Progenitor cell of endocrine pancreas (in vitro differentiated cells): Measurements from ENCODE around the gene ABCC8. TPM values are rescaled to one million over a fixed set of nuclear protein-coding genes. Genes with fewer than 3 reads are reported as not detected.

ENCODE experiments used
- DNase-seq: peaks from one replicate; pipeline ENCODE4 v3.0.0; 2021; ENCODE audit warnings: low spot score; ENCODE audit not compliant: unreplicated experiment
- H3K27ac Mint-ChIP-seq: 2 replicates; pipeline ENCODE4 v1.8.0; 2021; ENCODE audit warnings: mild to moderate bottlenecking, moderate library complexity, mixed read lengths
- H3K27me3 Mint-ChIP-seq: 2 replicates; pipeline ENCODE4 v1.8.0; 2021; ENCODE audit warnings: mixed read lengths
- H3K36me3 Mint-ChIP-seq: 2 replicates; pipeline ENCODE4 v1.8.0; 2022; ENCODE audit warnings: mixed read lengths; ENCODE audit not compliant: insufficient read depth
- H3K4me1 Mint-ChIP-seq: 2 replicates; pipeline ENCODE4 v1.8.0; 2021; ENCODE audit warnings: low read depth, mixed read lengths
- H3K4me3 Mint-ChIP-seq: 2 replicates; pipeline ENCODE4 v1.8.0; 2021; ENCODE audit warnings: low read depth, mild to moderate bottlenecking, moderate library complexity, mixed read lengths
- H3K9me3 Mint-ChIP-seq: 2 replicates; pipeline ENCODE4 v1.8.0; 2021; ENCODE audit warnings: low read depth, mixed read lengths
- CTCF ChIP-seq: fragments of 200-600 bp; sonication (generic); IDR thresholded peaks from one replicate; pipeline ENCODE4 v1.5.0; 2021; ENCODE audit warnings: antibody characterized with exemption, mild to moderate bottlenecking; ENCODE audit not compliant: unreplicated experiment
- total RNA-seq: library from RNA; stranded (reverse); gene quantifications from 2 replicates; pipeline ENCODE4 v1.2.1, GENCODE V29; 2021

Gene ABCC8
- total RNA-seq, 1 donor from 2014 or later = 23.9 TPM

- H3K9me3 Mint-ChIP-seq = no peaks in the 10 kb centered on the region
- no peak overlapping the region for H3K4me3 Mint-ChIP-seq
- H3K4me1 Mint-ChIP-seq = no peaks in the 10 kb centered on the region
- peaks cover 29% of the 10 kb centered on the region for H3K27me3 Mint-ChIP-seq
- H3K27ac Mint-ChIP-seq = no peak overlapping the region
- DNase-seq = no peak
- no peaks in the 10 kb centered on the region for H3K36me3 Mint-ChIP-seq
- no peak for TF ChIP-seq CTCF
These were observed 8.5 kb downstream of the ABCC8 start for GRCh38 chr11:17468122-17468521.

DNA sequence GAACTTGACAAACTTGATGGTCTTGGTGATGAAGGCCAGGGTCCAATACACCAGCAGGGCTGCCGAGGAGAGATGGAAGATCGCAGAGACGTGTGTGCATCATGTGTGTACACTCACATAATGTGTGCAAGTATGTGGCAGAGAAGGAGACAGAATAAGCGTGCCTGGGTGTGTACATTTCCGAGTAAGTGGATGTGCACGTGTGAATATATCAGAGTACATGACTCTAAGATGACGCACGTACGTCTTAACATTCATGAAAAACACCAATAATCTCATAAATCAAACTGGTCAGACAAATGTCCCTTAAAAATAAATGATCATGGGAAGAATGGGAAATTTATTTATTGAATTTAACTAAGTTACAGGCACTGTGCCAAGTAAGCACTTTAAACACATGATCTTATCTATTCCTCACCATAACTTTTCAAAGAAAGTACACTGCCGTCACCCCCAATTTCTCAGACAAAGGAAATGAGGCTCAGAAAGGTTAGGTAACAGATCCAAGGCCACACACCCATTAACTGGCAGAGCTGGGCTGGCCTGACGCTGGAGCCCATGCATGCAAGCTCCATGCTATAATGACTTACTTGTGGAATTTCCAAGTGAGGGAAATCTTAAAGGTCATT lies 13.0 kb downstream of the ABCC8 start:
- H3K9me3 Mint-ChIP-seq = no peaks in the 10 kb centered on the region
- H3K27ac Mint-ChIP-seq = no peak overlapping the region
- no peaks in the 10 kb centered on the region for H3K4me1 Mint-ChIP-seq
- TF ChIP-seq CTCF = no peak
- no peaks in the 10 kb centered on the region for H3K36me3 Mint-ChIP-seq
- H3K27me3 Mint-ChIP-seq = peaks cover 16% of the 10 kb centered on the region
- H3K4me3 Mint-ChIP-seq = no peak overlapping the region
- DNase-seq = no peak

DNA sequence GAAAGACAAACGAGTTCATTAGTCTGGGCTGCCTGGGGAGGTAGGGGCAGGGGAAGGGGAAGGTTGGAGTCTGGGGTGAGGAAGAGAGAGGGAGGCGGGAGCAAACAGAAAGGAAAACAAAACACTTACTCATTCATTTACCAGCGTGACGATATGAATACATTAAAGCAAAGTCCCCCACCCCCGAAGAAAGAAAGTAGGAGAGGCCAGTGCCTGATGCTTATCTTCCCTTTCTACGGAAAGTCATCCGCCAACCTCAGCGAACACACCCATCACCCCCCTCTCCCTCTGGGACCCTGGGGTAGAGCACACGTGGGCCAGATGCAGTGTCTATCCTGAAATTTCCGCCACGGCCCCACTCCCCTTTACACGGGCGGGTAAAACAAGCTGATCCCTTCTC lies 13.7 kb downstream of the ABCC8 start:
- H3K27ac Mint-ChIP-seq = no peak overlapping the region
- no peak overlapping the region for H3K4me3 Mint-ChIP-seq
- no peak for DNase-seq
- no peaks in the 10 kb centered on the region for H3K9me3 Mint-ChIP-seq
- H3K27me3 Mint-ChIP-seq = peaks cover 18% of the 10 kb centered on the region
- no peaks in the 10 kb centered on the region for H3K4me1 Mint-ChIP-seq
- no peaks in the 10 kb centered on the region for H3K36me3 Mint-ChIP-seq
- no peak for TF ChIP-seq CTCF

GRCh38 chr11:17460406-17460805 lies 16.2 kb downstream of the ABCC8 start:
- Mint-ChIP-seq H3K27ac (no peak overlapping the region), H3K4me3 (no peak overlapping the region), H3K4me1 (no peaks in the 10 kb centered on the region), H3K36me3 (no peaks in the 10 kb centered on the region), H3K27me3 (peaks cover 22% of the 10 kb centered on the region), H3K9me3 (no peaks in the 10 kb centered on the region)
- no peak for TF ChIP-seq CTCF
- DNase-seq = no peak

DNA sequence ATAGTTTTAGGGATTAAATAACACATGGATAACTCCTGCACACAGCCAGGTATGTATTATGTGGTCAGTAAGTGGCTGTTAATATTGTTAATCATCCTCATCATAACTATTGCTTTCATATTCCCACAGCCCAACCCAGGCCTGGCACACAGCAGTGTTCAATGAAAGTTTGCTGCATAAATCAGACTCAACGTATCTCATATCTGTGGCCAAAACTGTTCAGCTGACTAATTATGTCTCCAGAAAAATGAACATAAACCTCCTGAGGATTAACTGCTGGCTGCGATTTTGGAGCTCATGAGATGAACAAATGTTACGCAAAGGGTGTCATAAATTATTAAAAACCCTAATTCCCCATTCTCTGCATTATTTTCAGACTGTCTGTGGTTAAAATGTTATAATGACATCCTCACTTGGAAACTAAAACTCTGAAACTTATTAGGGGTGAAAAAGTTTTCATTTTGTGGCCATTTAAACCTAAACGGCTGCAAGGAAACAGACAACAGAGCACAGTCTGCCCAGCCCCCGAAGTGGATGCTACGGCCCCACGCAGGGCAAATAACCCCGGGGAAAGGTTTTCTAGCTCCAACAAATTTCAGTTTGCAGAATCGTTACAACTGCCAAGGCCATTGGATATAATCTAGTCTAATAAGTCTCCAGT lies 17.3 kb downstream of the ABCC8 start:
- Mint-ChIP-seq H3K4me1 (no peaks in the 10 kb centered on the region), H3K27me3 (peaks cover 22% of the 10 kb centered on the region), H3K4me3 (no peak overlapping the region), H3K9me3 (no peaks in the 10 kb centered on the region), H3K27ac (no peak overlapping the region), H3K36me3 (no peaks in the 10 kb centered on the region)
- no peak for DNase-seq
- no peak for TF ChIP-seq CTCF
